Measurements from ENCODE around the gene PRPF19. TPM values are rescaled to one million over a fixed set of nuclear protein-coding genes. Genes with fewer than 3 reads are reported as not detected.

Gene PRPF19
- total RNA-seq, 4 donors from 2014 or later: 50.2 to 73.6 (median 60.5) TPM

GRCh38 chr11:60895687-60896086, 10.7 kb downstream of the PRPF19 start:
- 65% methylated on average over 5 of the region's 5 CpGs; no CpG with 5 or more reads in 1 of the 2 donors for WGBS, 2 donors (ENCODE audit: low coverage in 1 of 2)
- H3K36me3 ChIP-seq: peaks cover 8 to 99% of the 10 kb centered on the region in 2 donors

GRCh38 chr11:60891103-60891741, 15.2 kb downstream of the PRPF19 start:
- Histone ChIP-seq H3K36me3 (peaks cover 0 to 82% of the 10 kb centered on the region in 2 donors), H3K27me3 (no peaks in the 10 kb centered on the region), H3K4me1 (no peaks in the 10 kb centered on the region), H3K27ac (no peak overlapping the region), H3K9me3 (no peaks in the 10 kb centered on the region), H3K4me3 (no peak overlapping the region)
- ATAC-seq: no peak
- WGBS, 2 donors (ENCODE audit: low coverage in 1 of 2): 40 to 87% methylated on average over 1 to 7 of the region's 7 CpGs
- TF ChIP-seq EP300 (IDR thresholded peaks at IDR 0.05): no peak
- no peak for TF ChIP-seq POLR2AphosphoS5 (IDR thresholded peaks at IDR 0.05)
- TF ChIP-seq POLR2A (IDR thresholded peaks at IDR 0.05): no peak
- TF ChIP-seq, protein P1, sequence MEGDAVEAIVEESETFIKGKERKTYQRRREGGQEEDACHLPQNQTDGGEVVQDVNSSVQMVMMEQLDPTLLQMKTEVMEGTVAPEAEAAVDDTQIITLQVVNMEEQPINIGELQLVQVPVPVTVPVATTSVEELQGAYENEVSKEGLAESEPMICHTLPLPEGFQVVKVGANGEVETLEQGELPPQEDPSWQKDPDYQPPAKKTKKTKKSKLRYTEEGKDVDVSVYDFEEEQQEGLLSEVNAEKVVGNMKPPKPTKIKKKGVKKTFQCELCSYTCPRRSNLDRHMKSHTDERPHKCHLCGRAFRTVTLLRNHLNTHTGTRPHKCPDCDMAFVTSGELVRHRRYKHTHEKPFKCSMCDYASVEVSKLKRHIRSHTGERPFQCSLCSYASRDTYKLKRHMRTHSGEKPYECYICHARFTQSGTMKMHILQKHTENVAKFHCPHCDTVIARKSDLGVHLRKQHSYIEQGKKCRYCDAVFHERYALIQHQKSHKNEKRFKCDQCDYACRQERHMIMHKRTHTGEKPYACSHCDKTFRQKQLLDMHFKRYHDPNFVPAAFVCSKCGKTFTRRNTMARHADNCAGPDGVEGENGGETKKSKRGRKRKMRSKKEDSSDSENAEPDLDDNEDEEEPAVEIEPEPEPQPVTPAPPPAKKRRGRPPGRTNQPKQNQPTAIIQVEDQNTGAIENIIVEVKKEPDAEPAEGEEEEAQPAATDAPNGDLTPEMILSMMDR (IDR thresholded peaks at IDR 0.05): no peak

More at GRCh38 chr11:60895687-60896086, 10.7 kb downstream of the PRPF19 start:
- H3K9me3 ChIP-seq: no peaks in the 10 kb centered on the region
- no peak overlapping the region for H3K27ac ChIP-seq
- no peaks in the 10 kb centered on the region for H3K27me3 ChIP-seq
- ATAC-seq: no peak
- no peak overlapping the region for H3K4me3 ChIP-seq
- H3K4me1 ChIP-seq: peaks cover 0 to 5% (median 0%) of the 10 kb centered on the region in 3 donors
- no peak for TF ChIP-seq EP300 (IDR thresholded peaks at IDR 0.05)
- TF ChIP-seq, protein P1 (IDR thresholded peaks at IDR 0.05): no peak
- no peak for TF ChIP-seq POLR2A (IDR thresholded peaks at IDR 0.05)
- TF ChIP-seq POLR2AphosphoS5 (IDR thresholded peaks at IDR 0.05): no peak

GRCh38 chr11:60890696-60891095, 15.7 kb downstream of the PRPF19 start:
- TF ChIP-seq, protein P1 (IDR thresholded peaks at IDR 0.05): no peak
- TF ChIP-seq EP300 (IDR thresholded peaks at IDR 0.05) (no peak), POLR2AphosphoS5 (IDR thresholded peaks at IDR 0.05) (no peak), POLR2A (IDR thresholded peaks at IDR 0.05) (no peak)
- WGBS, 2 donors (ENCODE audit: low coverage in 1 of 2): 29 to 61% methylated on average over 1 to 2 of the region's 5 CpGs
- Histone ChIP-seq H3K4me3 (no peak overlapping the region), H3K27ac (no peak overlapping the region), H3K4me1 (no peaks in the 10 kb centered on the region), H3K27me3 (no peaks in the 10 kb centered on the region), H3K36me3 (peaks cover 0 to 77% of the 10 kb centered on the region in 2 donors), H3K9me3 (no peaks in the 10 kb centered on the region)
- ATAC-seq: no peak

GRCh38 chr11:60889869-60890311, 16.5 kb downstream of the PRPF19 start:
- Histone ChIP-seq H3K9me3 (no peaks in the 10 kb centered on the region), H3K27ac (no peak overlapping the region), H3K36me3 (peaks cover 0 to 69% of the 10 kb centered on the region in 2 donors), H3K4me3 (no peak overlapping the region), H3K4me1 (no peaks in the 10 kb centered on the region), H3K27me3 (no peaks in the 10 kb centered on the region)
- TF ChIP-seq EP300 (IDR thresholded peaks at IDR 0.05): no peak
- TF ChIP-seq POLR2A (IDR thresholded peaks at IDR 0.05): no peak
- TF ChIP-seq, protein P1 (IDR thresholded peaks at IDR 0.05): no peak
- TF ChIP-seq POLR2AphosphoS5 (IDR thresholded peaks at IDR 0.05): no peak
- 50 to 61% methylated on average over 4 to 6 of the region's 6 CpGs for WGBS, 2 donors (ENCODE audit: low coverage in 1 of 2)
- no peak for ATAC-seq

DNA sequence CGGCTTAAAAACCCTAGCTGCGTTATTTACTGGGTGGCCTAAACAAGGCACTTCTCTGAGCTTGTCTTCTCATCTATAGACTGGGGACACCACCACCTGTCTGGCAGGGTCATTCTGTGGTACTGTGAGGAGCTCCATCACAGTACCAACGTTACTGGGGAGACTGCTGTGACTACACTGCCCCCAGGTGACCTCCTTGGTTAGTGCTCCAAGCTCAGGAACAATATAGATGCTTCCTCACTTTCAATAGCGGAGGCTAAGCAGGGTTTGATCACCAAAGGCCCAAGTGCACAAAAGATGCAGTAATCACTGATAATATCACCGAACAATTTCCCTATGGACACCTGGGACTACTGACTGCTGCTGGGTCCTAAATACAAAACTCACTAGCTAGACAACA, 18.8 kb downstream of the PRPF19 start:
- Histone ChIP-seq H3K27me3 (no peaks in the 10 kb centered on the region), H3K9me3 (no peaks in the 10 kb centered on the region), H3K27ac (no peak overlapping the region), H3K4me3 (no peak overlapping the region), H3K4me1 (no peaks in the 10 kb centered on the region), H3K36me3 (peaks cover 0 to 45% of the 10 kb centered on the region in 2 donors)
- ATAC-seq: peak; percentile 74
- 50 to 93% methylated on average over 2 of the region's 5 CpGs for WGBS, 2 donors (ENCODE audit: low coverage in 1 of 2)
- TF ChIP-seq, protein P1 (IDR thresholded peaks at IDR 0.05): peak; percentile 12 to 59 (median 56)
- TF ChIP-seq POLR2AphosphoS5 (IDR thresholded peaks at IDR 0.05): no peak

All from gastroesophageal sphincter (tissue), 4 donors.